H9 (cell line): ENCODE data around the gene DNAH11. TPM values are rescaled to one million over a fixed set of nuclear protein-coding genes. Genes with fewer than 3 reads are reported as not detected.

Experiments used
- DNase-seq: peaks from one replicate; pipeline ENCODE4 v3.0.0-alpha.2; 2017
- H2AFZ ChIP-seq: one replicate; pipeline ENCODE4 v1.6.1; 2013; ENCODE audit warnings: mild to moderate bottlenecking, low read length, control low read depth, moderate library complexity
- H2AK5ac ChIP-seq: 2 replicates; pipeline ENCODE4 v1.6.1; 2013; ENCODE audit warnings: low read length, control low read depth, mixed read lengths; ENCODE audit not compliant: insufficient read length
- H2BK120ac ChIP-seq: one replicate; pipeline ENCODE4 v1.6.1; 2013; ENCODE audit warnings: low read depth, mild to moderate bottlenecking, low read length, control low read depth, inconsistent platforms; ENCODE audit not compliant: poor library complexity, severe bottlenecking
- H2BK12ac ChIP-seq: 2 replicates; pipeline ENCODE4 v1.6.1; 2013; ENCODE audit warnings: low read length, control low read depth, mixed read lengths, low read depth; ENCODE audit not compliant: insufficient read length
- H2BK15ac ChIP-seq: 2 replicates; pipeline ENCODE4 v1.6.1; 2013; ENCODE audit warnings: low read depth, low read length, control low read depth
- H2BK20ac ChIP-seq: one replicate; pipeline ENCODE4 v1.6.1; 2013; ENCODE audit warnings: low read depth, mild to moderate bottlenecking, low read length, control low read depth, inconsistent platforms; ENCODE audit not compliant: poor library complexity, severe bottlenecking
- H2BK5ac ChIP-seq: 2 replicates; pipeline ENCODE4 v1.6.1; 2013; ENCODE audit warnings: low read length, control low read depth, mixed read lengths; ENCODE audit not compliant: insufficient read length
- H3K14ac ChIP-seq: 2 replicates; pipeline ENCODE4 v1.6.1; 2013; ENCODE audit warnings: low read length, control low read depth; ENCODE audit not compliant: insufficient read depth
- H3K18ac ChIP-seq: 2 replicates; pipeline ENCODE4 v1.6.1; 2013; ENCODE audit warnings: low read depth, mild to moderate bottlenecking, mixed read lengths, low read length, control low read depth; ENCODE audit not compliant: insufficient read length
- H3K23ac ChIP-seq: 2 replicates; pipeline ENCODE4 v1.6.1; 2013; ENCODE audit warnings: low read length, control low read depth, mixed read lengths, low read depth; ENCODE audit not compliant: insufficient read length
- H3K23me2 ChIP-seq: 2 replicates; pipeline ENCODE4 v1.6.1; 2013; ENCODE audit warnings: low read depth, mild to moderate bottlenecking, mixed read lengths, low read length, control low read depth; ENCODE audit not compliant: insufficient read length, poor library complexity, severe bottlenecking
- H3K27ac ChIP-seq: 2 replicates; pipeline ENCODE4 v1.5.1; 2013; ENCODE audit warnings: low read length, control low read depth, mixed read lengths, low read depth; ENCODE audit not compliant: insufficient read length
- H3K27me3 ChIP-seq: 2 replicates; pipeline ENCODE4 v1.6.1; 2013; ENCODE audit warnings: low read length, control low read depth, inconsistent platforms; ENCODE audit not compliant: insufficient read depth
- H3K4ac ChIP-seq: 2 replicates; pipeline ENCODE4 v1.6.1; 2013; ENCODE audit warnings: low read depth, mild to moderate bottlenecking, control low read depth, inconsistent platforms, low read length, moderate library complexity
- H3K4me1 ChIP-seq: 2 replicates; pipeline ENCODE4 v1.6.1; 2013; ENCODE audit warnings: low read length, control low read depth, inconsistent platforms; ENCODE audit not compliant: insufficient read depth
- H3K4me2 ChIP-seq: 2 replicates; pipeline ENCODE4 v1.6.1; 2013; ENCODE audit warnings: low read length, control low read depth, mixed read lengths; ENCODE audit not compliant: insufficient read length, insufficient read depth
- H3K56ac ChIP-seq: 2 replicates; pipeline ENCODE4 v1.6.1; 2013; ENCODE audit warnings: low read depth, mild to moderate bottlenecking, mixed read lengths, low read length, control low read depth; ENCODE audit not compliant: insufficient read length
- H3K79me1 ChIP-seq: 2 replicates; pipeline ENCODE4 v1.6.1; 2013; ENCODE audit warnings: low read depth, mild to moderate bottlenecking, moderate library complexity, low read length, control low read depth, inconsistent platforms; ENCODE audit not compliant: insufficient read depth, poor library complexity, severe bottlenecking
- H3K79me2 ChIP-seq: 2 replicates; pipeline ENCODE4 v1.6.1; 2013; ENCODE audit warnings: low read length, control low read depth, inconsistent platforms; ENCODE audit not compliant: insufficient read depth
- H3K9ac ChIP-seq: 2 replicates; pipeline ENCODE4 v1.6.1; 2013; ENCODE audit warnings: low read length, control low read depth, mixed read lengths; ENCODE audit not compliant: insufficient read length; ENCODE audit errors: extremely low read depth
- H3K9me3 ChIP-seq: one replicate; pipeline ENCODE4 v1.6.1; 2013; ENCODE audit warnings: low read depth, low read length, inconsistent platforms; ENCODE audit not compliant: control insufficient read depth
- H3T11ph ChIP-seq: one replicate; pipeline ENCODE4 v1.6.1; 2013; ENCODE audit warnings: mild to moderate bottlenecking, low read length, control low read depth, inconsistent platforms
- H4K20me1 ChIP-seq: one replicate; pipeline ENCODE4 v1.6.1; 2013; ENCODE audit not compliant: control insufficient read depth, insufficient read length, insufficient read depth
- H4K5ac ChIP-seq: 2 replicates; pipeline ENCODE4 v1.6.1; 2013; ENCODE audit warnings: low read depth, mild to moderate bottlenecking, mixed read lengths, low read length, control low read depth; ENCODE audit not compliant: insufficient read length
- H4K8ac ChIP-seq: replicated peaks from 2 replicates; pipeline ENCODE4 v1.6.1; 2013; ENCODE audit warnings: low read length, control low read depth, mixed read lengths, low read depth; ENCODE audit not compliant: insufficient read length
- H4K91ac ChIP-seq: 2 replicates; pipeline ENCODE4 v1.6.1; 2013; ENCODE audit warnings: low read depth, mild to moderate bottlenecking, moderate library complexity, mixed read lengths, low read length, control low read depth; ENCODE audit not compliant: insufficient read length
- H3K27ac Mint-ChIP-seq, 3 experiments: 2 replicates in 2 of 3; 3 replicates in 1 of 3; pipeline ENCODE4 v1.8.0; 2020 to 2021; ENCODE audit warnings: mixed read lengths in 3 of 3, mild to moderate bottlenecking in 1 of 3, moderate library complexity in 1 of 3
- H3K27me3 Mint-ChIP-seq: 2 replicates; pipeline ENCODE4 v1.8.0; 2021; ENCODE audit warnings: low read depth, mild to moderate bottlenecking, moderate library complexity, mixed read lengths
- H3K36me3 Mint-ChIP-seq, 3 experiments: 2 replicates in 2 of 3; 3 replicates in 1 of 3; pipeline ENCODE4 v1.8.0; 2020 to 2021; ENCODE audit warnings: low read depth in 3 of 3, mixed read lengths in 3 of 3; ENCODE audit not compliant: insufficient read depth in 1 of 3
- H3K4me1 Mint-ChIP-seq, 2 experiments: 2 replicates each; pipeline ENCODE4 v1.8.0; 2020; ENCODE audit warnings: mixed read lengths in 2 of 2
- H3K4me3 Mint-ChIP-seq, 2 experiments: 2 replicates in 1 of 2; 3 replicates in 1 of 2; pipeline ENCODE4 v1.8.0; 2020 to 2021; ENCODE audit warnings: mild to moderate bottlenecking in 2 of 2, mixed read lengths in 2 of 2, moderate library complexity in 1 of 2
- H3K9me3 Mint-ChIP-seq, 2 experiments: 2 replicates in 1 of 2; 3 replicates in 1 of 2; pipeline ENCODE4 v1.8.0; 2020; ENCODE audit warnings: mild to moderate bottlenecking in 2 of 2, mixed read lengths in 2 of 2, moderate library complexity in 1 of 2
- WGBS: extraction: QIAGEN DNeasy Blood & Tissue Kit; methylation state at CpG from one replicate; pipeline ENCODE4 v1.1.7; 2013; ENCODE audit warnings: missing lambda C conversion rate, low lambda C conversion rate, mixed read lengths; ENCODE audit not compliant: insufficient read length; ENCODE audit errors: extremely low coverage; 5-methylcytosine and 5-hydroxymethylcytosine counted together
- total RNA-seq: library from RNA; stranded (reverse); gene quantifications from 2 replicates; pipeline ENCODE4 v1.2.1, GENCODE V29; 2021
- TF ChIP-seq, protein P1 (sequence below): fragments of 200-600 bp; sonication (generic); conservative IDR thresholded peaks from 3 replicates; pipeline ENCODE4 v1.8.0; 2021; ENCODE audit warnings: antibody characterized with exemption, mild to moderate bottlenecking

Gene DNAH11
- total RNA-seq, 1 experiment from 2014 or later = 2.5 TPM

GRCh38 chr7:21724562-21724961, 181.7 kb downstream of the DNAH11 start:
- Histone ChIP-seq H3K79me1 (no peaks in the 10 kb centered on the region), H4K5ac (no peak overlapping the region), H3K4ac (no peak overlapping the region), H2AFZ (no peak overlapping the region), H2BK20ac (no peak overlapping the region), H2BK15ac (no peak overlapping the region), H3K14ac (no peak overlapping the region), H3K9me3 (no peaks in the 10 kb centered on the region), H4K8ac (no peak overlapping the region), H3K9ac (no peak overlapping the region), H3K56ac (no peak overlapping the region), H3K4me1 (no peaks in the 10 kb centered on the region), H3K79me2 (no peaks in the 10 kb centered on the region), H3K23me2 (no peaks in the 10 kb centered on the region), H3K4me2 (no peak overlapping the region), H2AK5ac (no peak overlapping the region), H2BK12ac (no peak overlapping the region), H3K18ac (no peak overlapping the region), H2BK5ac (no peak overlapping the region), H3T11ph (no peak overlapping the region), H3K27ac (no peak overlapping the region), H3K23ac (no peak overlapping the region), H2BK120ac (no peak overlapping the region), H4K91ac (no peak overlapping the region), H4K20me1 (no peaks in the 10 kb centered on the region), H3K27me3 (no peaks in the 10 kb centered on the region)
- TF ChIP-seq, protein P1, sequence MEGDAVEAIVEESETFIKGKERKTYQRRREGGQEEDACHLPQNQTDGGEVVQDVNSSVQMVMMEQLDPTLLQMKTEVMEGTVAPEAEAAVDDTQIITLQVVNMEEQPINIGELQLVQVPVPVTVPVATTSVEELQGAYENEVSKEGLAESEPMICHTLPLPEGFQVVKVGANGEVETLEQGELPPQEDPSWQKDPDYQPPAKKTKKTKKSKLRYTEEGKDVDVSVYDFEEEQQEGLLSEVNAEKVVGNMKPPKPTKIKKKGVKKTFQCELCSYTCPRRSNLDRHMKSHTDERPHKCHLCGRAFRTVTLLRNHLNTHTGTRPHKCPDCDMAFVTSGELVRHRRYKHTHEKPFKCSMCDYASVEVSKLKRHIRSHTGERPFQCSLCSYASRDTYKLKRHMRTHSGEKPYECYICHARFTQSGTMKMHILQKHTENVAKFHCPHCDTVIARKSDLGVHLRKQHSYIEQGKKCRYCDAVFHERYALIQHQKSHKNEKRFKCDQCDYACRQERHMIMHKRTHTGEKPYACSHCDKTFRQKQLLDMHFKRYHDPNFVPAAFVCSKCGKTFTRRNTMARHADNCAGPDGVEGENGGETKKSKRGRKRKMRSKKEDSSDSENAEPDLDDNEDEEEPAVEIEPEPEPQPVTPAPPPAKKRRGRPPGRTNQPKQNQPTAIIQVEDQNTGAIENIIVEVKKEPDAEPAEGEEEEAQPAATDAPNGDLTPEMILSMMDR = no peak
- Mint-ChIP-seq H3K27ac (no peak overlapping the region), H3K4me1 (no peaks in the 10 kb centered on the region), H3K4me3 (no peak overlapping the region), H3K27me3 (no peaks in the 10 kb centered on the region), H3K36me3 (peaks cover 0 to 1% (median 0%) of the 10 kb centered on the region in 3 experiments; a peak in 1 of 7 replicates), H3K9me3 (peaks cover 0 to 3% of the 10 kb centered on the region in 2 experiments; a peak in 2 of 5 replicates)
- WGBS = no CpG with 5 or more reads among the region's 3 CpGs
- DNase-seq = no peak
